WERI-Rb-1 (cell line): ENCODE data around the gene RASAL2.
"Not testable (repeated sequence)": the region's sequence is repeated elsewhere in the genome, so short reads cannot be mapped to it uniquely, and the experiment has no call there.

ENCODE experiments used
- DNase-seq: peaks from one replicate; pipeline ENCODE4 v3.0.0-alpha.2; 2020
- H3K27ac ChIP-seq: fragments of 250-450 bp; sonication (Bioruptor Pico); 2 replicates; pipeline ENCODE4 v1.5.1; 2020; ENCODE audit warnings: mild to moderate bottlenecking, moderate library complexity
- H3K27me3 ChIP-seq: fragments of 250-450 bp; sonication (Bioruptor Pico); 2 replicates; pipeline ENCODE4 v1.5.1; 2021; ENCODE audit warnings: mild to moderate bottlenecking, low read depth, moderate library complexity; ENCODE audit not compliant: insufficient read depth, severe bottlenecking
- H3K36me3 ChIP-seq: fragments of 250-450 bp; sonication (Bioruptor Pico); 2 replicates; pipeline ENCODE4 v1.5.1; 2020; ENCODE audit warnings: mild to moderate bottlenecking, moderate library complexity
- H3K4me3 ChIP-seq: 2 replicates; pipeline ENCODE4 v1.5.1; 2011; ENCODE audit warnings: low read depth, mild to moderate bottlenecking, control low read depth, low read length
- H3K9me3 ChIP-seq: fragments of 250-450 bp; sonication (Bioruptor Pico); 2 replicates; pipeline ENCODE4 v1.5.1; 2021; ENCODE audit warnings: mild to moderate bottlenecking, moderate library complexity; ENCODE audit not compliant: severe bottlenecking
- TF ChIP-seq, protein P1 (sequence below): IDR thresholded peaks from 2 replicates; pipeline ENCODE4 v1.5.1; 2011; ENCODE audit warnings: low read depth, mild to moderate bottlenecking, control low read depth, inconsistent platforms, low read length

The RASAL2 gene

GRCh38 chr1:178382372-178382771 lies 288.5 kb downstream of the RASAL2 start:
- TF ChIP-seq, protein P1, sequence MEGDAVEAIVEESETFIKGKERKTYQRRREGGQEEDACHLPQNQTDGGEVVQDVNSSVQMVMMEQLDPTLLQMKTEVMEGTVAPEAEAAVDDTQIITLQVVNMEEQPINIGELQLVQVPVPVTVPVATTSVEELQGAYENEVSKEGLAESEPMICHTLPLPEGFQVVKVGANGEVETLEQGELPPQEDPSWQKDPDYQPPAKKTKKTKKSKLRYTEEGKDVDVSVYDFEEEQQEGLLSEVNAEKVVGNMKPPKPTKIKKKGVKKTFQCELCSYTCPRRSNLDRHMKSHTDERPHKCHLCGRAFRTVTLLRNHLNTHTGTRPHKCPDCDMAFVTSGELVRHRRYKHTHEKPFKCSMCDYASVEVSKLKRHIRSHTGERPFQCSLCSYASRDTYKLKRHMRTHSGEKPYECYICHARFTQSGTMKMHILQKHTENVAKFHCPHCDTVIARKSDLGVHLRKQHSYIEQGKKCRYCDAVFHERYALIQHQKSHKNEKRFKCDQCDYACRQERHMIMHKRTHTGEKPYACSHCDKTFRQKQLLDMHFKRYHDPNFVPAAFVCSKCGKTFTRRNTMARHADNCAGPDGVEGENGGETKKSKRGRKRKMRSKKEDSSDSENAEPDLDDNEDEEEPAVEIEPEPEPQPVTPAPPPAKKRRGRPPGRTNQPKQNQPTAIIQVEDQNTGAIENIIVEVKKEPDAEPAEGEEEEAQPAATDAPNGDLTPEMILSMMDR: no peak
- DNase-seq: no peak
- H3K27me3 ChIP-seq: no peaks in the 10 kb centered on the region
- no peaks in the 10 kb centered on the region for H3K9me3 ChIP-seq
- no peak overlapping the region for H3K4me3 ChIP-seq
- no peaks in the 10 kb centered on the region for H3K36me3 ChIP-seq
- no peak overlapping the region for H3K27ac ChIP-seq

DNA sequence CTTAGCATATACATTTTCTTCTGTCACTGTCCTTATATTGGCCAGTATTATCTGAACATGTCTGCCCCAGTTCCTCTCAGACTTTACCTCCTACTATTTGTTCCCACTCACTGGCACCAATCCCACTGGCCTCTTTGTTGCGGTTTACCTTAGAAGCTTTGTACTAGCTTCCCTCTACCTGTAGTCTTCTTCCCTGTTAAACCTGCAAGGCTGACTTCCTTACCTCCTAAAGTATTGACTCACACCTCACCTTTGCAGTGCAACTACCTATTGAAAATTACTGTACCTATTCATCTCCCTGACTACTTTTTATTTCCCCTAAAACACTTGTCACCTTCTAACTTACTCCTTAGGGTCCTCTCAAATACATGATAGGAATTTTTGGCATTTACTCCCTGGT lies 291.8 kb downstream of the RASAL2 start:
- no peak for DNase-seq
- H3K4me3 ChIP-seq: no peak overlapping the region

DNA sequence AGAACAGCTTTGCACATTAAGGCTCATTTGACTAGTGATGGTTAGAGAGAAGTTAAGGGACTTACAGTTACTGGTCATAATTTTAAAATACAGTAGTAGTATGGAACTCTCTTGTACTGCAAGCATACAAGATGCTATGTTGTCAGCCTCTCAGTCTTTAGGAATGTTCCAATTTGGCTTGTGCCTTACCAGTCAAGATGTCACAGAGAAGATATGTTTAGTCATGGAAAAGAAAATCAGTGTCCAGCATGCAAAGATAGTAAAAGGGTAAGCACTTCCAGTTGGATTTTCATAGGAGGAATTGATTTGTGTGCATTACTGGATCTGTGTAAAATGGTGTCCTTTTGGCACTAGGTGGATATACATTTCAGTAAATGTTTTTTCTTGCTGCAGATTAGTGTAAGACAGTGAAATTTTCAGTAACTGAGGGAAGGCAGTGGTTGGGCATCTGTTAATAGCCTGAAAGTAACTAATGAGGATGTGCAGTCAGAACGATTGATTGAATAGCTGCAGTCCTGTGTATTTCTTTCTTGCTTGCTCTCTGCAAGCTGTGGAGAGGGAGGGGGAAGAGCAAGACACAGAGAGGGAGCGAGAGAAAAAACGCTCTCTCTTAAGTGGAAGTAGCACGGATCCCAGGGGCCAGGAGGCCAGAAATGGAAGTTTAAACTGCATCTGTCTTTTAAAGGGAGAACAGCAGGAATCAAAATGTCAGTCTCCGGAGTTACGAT lies 294.7 kb downstream of the RASAL2 start:
- Histone ChIP-seq H3K27me3 (no peaks in the 10 kb centered on the region), H3K9me3 (no peaks in the 10 kb centered on the region), H3K36me3 (no peaks in the 10 kb centered on the region), H3K4me3 (no peak overlapping the region), H3K27ac (no peak overlapping the region)
- TF ChIP-seq, protein P1: no peak
- no peak for DNase-seq

More for the DNA sequence above, 291.8 kb downstream of the RASAL2 start:
- Histone ChIP-seq H3K27ac (no peak overlapping the region), H3K9me3 (no peaks in the 10 kb centered on the region), H3K27me3 (no peaks in the 10 kb centered on the region), H3K36me3 (no peaks in the 10 kb centered on the region)
- TF ChIP-seq, protein P1: no peak

- Histone ChIP-seq H3K4me3 (no peak overlapping the region), H3K27ac (no peak overlapping the region), H3K9me3 (no peaks in the 10 kb centered on the region), H3K27me3 (no peaks in the 10 kb centered on the region), H3K36me3 (no peaks in the 10 kb centered on the region)
- TF ChIP-seq, protein P1: no peak
- DNase-seq: no peak
These were observed 295.5 kb downstream of the RASAL2 start for GRCh38 chr1:178389441-178389840.

GRCh38 chr1:178390280-178390679 lies 296.4 kb downstream of the RASAL2 start:
- H3K4me3 ChIP-seq, H3K27me3 ChIP-seq, H3K27ac ChIP-seq, H3K36me3 ChIP-seq, H3K9me3 ChIP-seq, DNase-seq: not testable (repeated sequence)

DNA sequence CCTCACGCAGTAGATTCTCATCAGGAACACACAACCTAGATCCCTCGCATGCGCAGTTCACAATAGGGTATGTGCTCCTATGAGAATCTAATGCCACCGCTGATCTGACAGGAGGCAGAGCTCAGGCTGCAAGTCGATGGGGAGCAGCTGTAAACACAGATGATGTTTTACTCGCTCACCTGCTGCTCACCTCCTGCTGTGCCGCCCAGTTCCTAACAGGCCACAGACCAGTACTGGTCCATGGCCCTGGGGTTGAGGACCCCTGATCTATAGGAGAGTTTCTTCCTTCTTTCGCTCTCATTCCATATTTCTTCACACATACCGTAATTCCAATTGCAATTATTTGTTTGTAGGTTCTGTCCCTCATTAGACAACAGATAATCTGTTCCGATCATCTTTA lies 299.5 kb downstream of the RASAL2 start:
- no peak for DNase-seq
- Histone ChIP-seq H3K27ac (no peak overlapping the region), H3K4me3 (no peak overlapping the region), H3K27me3 (no peaks in the 10 kb centered on the region), H3K9me3 (no peaks in the 10 kb centered on the region), H3K36me3 (no peaks in the 10 kb centered on the region)
- TF ChIP-seq, protein P1: no peak
